MCF 10A (cell line): ENCODE measurements around the gene CLNK. TPM values are rescaled to one million over a fixed set of nuclear protein-coding genes. Genes with fewer than 3 reads are reported as not detected.
A peak's percentile ranks its signal among the peaks of the same experiment; 100 is the strongest.

ENCODE experiments used
- BruUV-seq: library from RNA; stranded (reverse); fragments of 400-500 nt; replicated peaks from 2 replicates; lab custom pipeline; 2021; lab: Mats Ljungman, UMichigan
- CTCF ChIA-PET: fragments of 300-600 bp; sonication (Branson Sonifier 250); formaldehyde crosslinking; extraction: SDS; loops from one replicate; lab custom pipeline; 2021; ENCODE audit warnings: antibody characterized with exemption, inconsistent platforms; lab: Yijun Ruan, JAX
- POLR2A ChIA-PET: fragments of 300-600, 350-650 bp; sonication (Branson Sonifier 250); formaldehyde crosslinking; extraction: SDS; loops from one replicate; lab custom pipeline; 2020; ENCODE audit warnings: antibody characterized with exemption, inconsistent platforms; lab: Yijun Ruan, JAX
- DNase-seq: peaks from one replicate; pipeline ENCODE4 v3.0.0-alpha.2; 2018; ENCODE audit not compliant: unreplicated experiment
- H3K27ac Mint-ChIP-seq: one replicate; pipeline ENCODE4 v1.8.0; 2022; ENCODE audit warnings: mild to moderate bottlenecking, low read depth, mixed read lengths; ENCODE audit not compliant: unreplicated experiment
- H3K27me3 Mint-ChIP-seq: one replicate; pipeline ENCODE4 v1.8.0; 2022; ENCODE audit warnings: mixed read lengths; ENCODE audit not compliant: insufficient read depth, unreplicated experiment
- H3K36me3 Mint-ChIP-seq: one replicate; pipeline ENCODE4 v1.8.0; 2022; ENCODE audit warnings: mild to moderate bottlenecking, moderate library complexity, mixed read lengths; ENCODE audit not compliant: insufficient read depth, unreplicated experiment
- H3K4me1 Mint-ChIP-seq: one replicate; pipeline ENCODE4 v1.8.0; 2022; ENCODE audit warnings: mixed read lengths; ENCODE audit not compliant: insufficient read depth, unreplicated experiment
- H3K4me3 Mint-ChIP-seq: one replicate; pipeline ENCODE4 v1.8.0; 2022; ENCODE audit warnings: mild to moderate bottlenecking, moderate library complexity, mixed read lengths; ENCODE audit not compliant: unreplicated experiment
- H3K9me3 Mint-ChIP-seq: one replicate; pipeline ENCODE4 v1.8.0; 2022; ENCODE audit warnings: mixed read lengths; ENCODE audit not compliant: unreplicated experiment
- CTCF ChIP-seq: fragments of 200-600 bp; IDR thresholded peaks from one replicate; pipeline ENCODE4 v1.8.0; 2022; ENCODE audit warnings: antibody characterized with exemption, mild to moderate bottlenecking; ENCODE audit not compliant: unreplicated experiment
- intact Hi-C: fragments of 100-400 bp; cut with micrococcal nuclease; formaldehyde crosslinking; loops from 2 replicates; pipeline ENCODE4 v1.14.1; 2022
- total RNA-seq: library from RNA; stranded (reverse); gene quantifications from 2 replicates; pipeline ENCODE4 v1.2.3, GENCODE V29; 2022

CLNK gene
- total RNA-seq, 1 experiment from 2014 or later: not detected

- no peak for DNase-seq
- CTCF ChIA-PET: interaction anchor here (0.8 to 1.6 kb wide), 5 partner anchors 10 to 759 kb away, joined by 3 to 4 read pairs (median 4); no protein-coding TSS in a partner anchor
- H3K4me1 Mint-ChIP-seq: peaks cover 31% of the 10 kb centered on the region
Observed at GRCh38 chr4:10527438-10527837, 157.1 kb downstream of the CLNK start.

GRCh38 chr4:10526429-10527222 lies 157.9 kb downstream of the CLNK start:
- H3K4me1 Mint-ChIP-seq: peaks cover 31% of the 10 kb centered on the region
- POLR2A ChIA-PET: no interaction called here
- TF ChIP-seq CTCF: no peak
- H3K27ac Mint-ChIP-seq: no peak overlapping the region
- no TSS peak for BruUV-seq
- no peaks in the 10 kb centered on the region for H3K27me3 Mint-ChIP-seq
- peaks cover 19% of the 10 kb centered on the region for H3K9me3 Mint-ChIP-seq
- intact Hi-C loops: no loop called here
- no peak overlapping the region for H3K4me3 Mint-ChIP-seq
- H3K36me3 Mint-ChIP-seq: no peaks in the 10 kb centered on the region
- DNase-seq: peak; percentile 59
- CTCF ChIA-PET: interaction anchor here (0.6 to 1.6 kb wide), 9 partner anchors 11 to 758 kb away, joined by 3 to 6 read pairs (median 4); no protein-coding TSS in a partner anchor

More at GRCh38 chr4:10527438-10527837, 157.1 kb downstream of the CLNK start:
- Mint-ChIP-seq H3K4me3 (no peak overlapping the region), H3K9me3 (peaks cover 19% of the 10 kb centered on the region), H3K27ac (no peak overlapping the region), H3K27me3 (no peaks in the 10 kb centered on the region), H3K36me3 (no peaks in the 10 kb centered on the region)
- intact Hi-C loops: no loop called here
- POLR2A ChIA-PET: no interaction called here
- BruUV-seq: no TSS peak
- no peak for TF ChIP-seq CTCF

GRCh38 chr4:10524196-10524833 lies 160.3 kb downstream of the CLNK start:
- Mint-ChIP-seq H3K4me3 (no peak overlapping the region), H3K27me3 (no peaks in the 10 kb centered on the region), H3K9me3 (peaks cover 19% of the 10 kb centered on the region), H3K36me3 (no peaks in the 10 kb centered on the region), H3K27ac (peak overlapping the region; percentile 54), H3K4me1 (peaks cover 12% of the 10 kb centered on the region)
- no TSS peak for BruUV-seq
- CTCF ChIA-PET: interaction anchor here (0.6 to 1.8 kb wide), 3 partner anchors 12 to 121 kb away, joined by 3 to 7 read pairs (median 5); no protein-coding TSS in a partner anchor
- TF ChIP-seq CTCF: no peak
- intact Hi-C loops: no loop called here
- peak; percentile 20 for DNase-seq
- POLR2A ChIA-PET: no interaction called here

GRCh38 chr4:10521424-10521823 lies 163.1 kb downstream of the CLNK start:
- H3K4me1 Mint-ChIP-seq: no peaks in the 10 kb centered on the region
- no peak overlapping the region for H3K27ac Mint-ChIP-seq
- no peaks in the 10 kb centered on the region for H3K36me3 Mint-ChIP-seq
- no peak for TF ChIP-seq CTCF
- CTCF ChIA-PET: no interaction called here
- BruUV-seq: no TSS peak
- no peak for DNase-seq
- H3K27me3 Mint-ChIP-seq: no peaks in the 10 kb centered on the region
- POLR2A ChIA-PET: no interaction called here
- no peak overlapping the region for H3K4me3 Mint-ChIP-seq
- intact Hi-C loops: no loop called here
- peaks cover 19% of the 10 kb centered on the region for H3K9me3 Mint-ChIP-seq
